Activated CD4-positive, CD25-positive, alpha-beta regulatory T cell treated with anti-CD3 and anti-CD28 coated beads, Interleukin-2, amount 50 U/mL, for 24 hours (primary cell): ENCODE measurements around the gene ZMYND11.
A peak's percentile ranks its signal among the peaks of the same experiment; 100 is the strongest.
"Not testable (repeated sequence)": the region's sequence is repeated elsewhere in the genome, so short reads cannot be mapped to it uniquely, and the experiment has no call there.

ENCODE experiments used
- ATAC-seq, 2 donors: fragments of 150-1000 bp; cut with Tn5 transposase; one replicate each; pipeline ENCODE4 v1.10.0; 2021; ENCODE audit warnings: mild to moderate bottlenecking in 1 of 2, moderate library complexity in 1 of 2

ZMYND11 gene

DNA sequence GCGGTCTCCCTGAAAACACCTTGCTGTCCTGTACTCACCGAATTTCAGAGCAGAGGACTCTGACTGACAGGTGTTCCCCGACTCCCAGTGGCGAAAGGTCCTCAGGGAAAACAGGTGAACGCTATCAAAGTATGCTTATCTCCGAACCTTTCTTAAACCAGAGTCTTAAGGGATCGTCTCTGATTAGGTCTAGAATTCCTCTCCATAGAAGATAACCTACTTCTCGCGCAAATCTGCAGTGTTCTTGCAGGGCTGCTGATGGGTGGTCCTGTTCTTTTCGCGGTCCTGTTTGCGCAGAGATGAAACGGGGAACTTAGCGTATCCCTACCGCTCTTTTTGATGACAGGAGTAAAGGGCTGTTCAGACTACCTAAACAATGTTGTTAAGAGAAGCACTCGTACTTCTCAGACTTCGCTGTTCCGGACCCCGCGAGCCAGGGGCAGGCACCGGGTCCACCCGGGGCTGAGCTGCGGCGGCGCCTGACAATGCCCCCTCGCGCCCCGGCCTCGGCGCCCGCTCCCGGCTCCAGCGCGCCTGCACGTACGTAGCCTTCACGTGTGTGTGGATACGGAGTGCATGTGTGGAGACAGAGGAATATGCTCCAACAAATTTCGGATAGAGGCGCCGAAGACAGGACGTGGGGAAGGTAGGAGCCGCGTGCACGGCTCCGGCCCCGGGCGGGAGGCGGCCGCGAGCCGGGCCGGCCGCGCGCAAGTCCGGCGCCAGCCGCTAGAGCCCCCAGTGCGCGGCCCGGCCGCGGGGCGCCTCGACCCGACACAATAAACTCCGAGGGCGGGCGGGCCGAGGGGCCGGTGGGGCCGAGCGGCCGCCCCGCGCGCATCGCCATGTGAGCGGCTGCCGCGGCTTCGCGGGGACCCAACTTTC, 766 bp upstream of the ZMYND11 start:
- peak; percentile 9 to 10 for ATAC-seq

GRCh38 chr10:135601-136464, 578 bp downstream of the ZMYND11 start:
- peak; percentile 37 to 47 for ATAC-seq

DNA sequence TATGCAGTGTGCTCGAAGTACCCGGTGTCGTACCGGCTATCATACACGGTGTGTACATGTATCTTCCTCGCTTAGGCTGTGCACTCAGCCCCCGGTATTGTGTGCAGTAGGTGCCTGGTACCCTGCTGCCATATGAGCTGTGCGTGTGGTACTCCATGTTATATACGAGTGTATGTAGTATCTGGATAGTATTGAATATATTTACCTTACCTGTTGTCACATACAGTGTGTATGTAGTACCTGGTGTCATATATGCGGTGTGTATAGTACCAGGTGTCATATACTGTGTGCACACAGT, 1.2 kb downstream of the ZMYND11 start:
- ATAC-seq, result no peak

GRCh38 chr10:137031-137430, 1.8 kb downstream of the ZMYND11 start:
- ATAC-seq, result peak; percentile 21 to 40

DNA sequence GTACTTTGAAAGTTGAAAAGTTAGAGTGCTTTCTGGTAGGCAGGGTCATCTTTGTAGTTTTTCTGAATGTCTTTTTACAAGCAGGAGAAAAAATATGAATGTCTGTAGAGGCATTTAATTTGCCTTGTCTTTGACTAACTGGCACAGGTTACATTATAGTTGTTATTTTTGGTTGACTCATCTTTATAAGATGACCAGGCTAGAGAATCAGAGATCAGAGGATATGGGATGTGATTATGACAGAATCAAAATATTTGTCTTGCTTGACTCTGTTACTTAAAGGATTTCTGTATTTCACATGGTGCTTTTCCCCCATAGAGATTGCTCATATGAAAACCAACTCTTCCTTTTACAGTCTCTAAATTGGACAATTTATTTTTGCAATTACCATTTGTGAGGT, 2.4 kb downstream of the ZMYND11 start:
- no peak for ATAC-seq

DNA sequence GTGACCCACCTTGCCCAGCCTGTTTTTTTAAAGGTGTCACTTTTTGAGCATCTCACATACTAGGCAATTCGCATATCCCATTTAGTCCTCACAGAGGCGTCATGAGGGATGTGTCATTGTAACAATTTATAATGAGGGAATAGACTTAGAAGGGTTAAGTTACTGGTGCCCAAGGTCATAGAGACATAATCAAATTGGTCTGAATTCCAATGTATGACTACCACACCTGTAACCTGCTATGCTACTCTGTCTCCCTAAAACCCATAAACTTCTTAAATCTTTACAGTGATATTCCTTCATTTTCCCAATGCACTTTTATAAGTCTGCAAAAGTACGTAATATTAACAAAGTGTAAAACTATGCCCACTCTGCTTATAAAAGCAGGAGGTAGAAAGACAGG, 7.1 kb downstream of the ZMYND11 start:
- no peak for ATAC-seq

DNA sequence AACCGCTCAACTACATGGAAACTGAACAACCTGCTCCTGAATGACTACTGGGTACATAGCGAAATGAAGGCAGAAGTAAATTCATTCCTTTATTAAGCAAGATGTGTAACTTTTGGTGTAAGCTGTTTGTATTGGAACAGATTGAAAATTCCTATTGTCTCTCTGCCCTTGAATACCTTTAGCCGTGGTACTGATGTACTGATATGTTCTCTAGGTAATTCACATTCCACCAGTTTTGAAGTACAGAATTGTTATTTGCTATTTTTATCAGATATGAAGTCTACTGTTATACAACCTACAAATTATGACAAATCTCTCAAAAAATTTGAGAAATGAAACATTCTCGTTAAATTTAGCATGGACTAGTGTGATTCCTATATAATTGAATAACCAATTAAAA, 17.7 kb downstream of the ZMYND11 start:
- ATAC-seq, result no peak

DNA sequence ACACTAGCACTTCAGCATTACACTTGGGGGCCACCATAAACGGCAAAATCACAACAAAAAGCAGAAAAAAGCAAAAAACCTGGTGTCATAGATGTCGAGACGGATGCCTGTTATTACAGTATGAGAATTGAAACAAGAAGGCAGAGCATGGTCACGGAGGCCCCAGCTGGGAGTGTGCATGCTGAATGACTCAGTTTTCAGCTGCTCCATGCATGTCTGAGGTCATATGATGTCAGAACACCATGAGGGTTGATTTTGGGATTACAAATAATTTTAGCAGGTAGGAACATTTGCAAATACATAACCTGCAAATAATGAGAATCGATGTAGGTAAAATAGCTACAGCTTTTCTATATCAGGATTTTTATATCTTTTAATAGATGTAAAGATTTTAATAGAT, 19.1 kb downstream of the ZMYND11 start:
- no peak for ATAC-seq

DNA sequence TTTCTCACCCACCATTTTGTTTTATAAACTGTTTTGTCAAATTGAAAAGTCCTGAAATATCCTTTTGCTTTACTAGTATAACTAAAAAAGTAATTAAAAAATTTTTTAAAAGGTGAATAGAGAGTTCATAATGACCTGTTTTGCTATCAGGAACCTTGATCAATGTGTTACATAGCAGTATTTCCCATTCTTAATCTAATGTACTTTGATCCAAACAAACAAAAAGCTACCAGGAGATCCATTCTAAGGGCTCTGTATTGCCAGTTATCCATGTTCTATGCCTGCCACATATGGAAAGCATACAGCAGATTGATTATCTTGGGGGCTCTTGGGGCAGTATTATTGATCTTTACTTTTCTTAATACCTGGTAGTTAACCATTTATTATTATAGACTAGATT, 32.1 kb downstream of the ZMYND11 start:
- ATAC-seq, result no peak

DNA sequence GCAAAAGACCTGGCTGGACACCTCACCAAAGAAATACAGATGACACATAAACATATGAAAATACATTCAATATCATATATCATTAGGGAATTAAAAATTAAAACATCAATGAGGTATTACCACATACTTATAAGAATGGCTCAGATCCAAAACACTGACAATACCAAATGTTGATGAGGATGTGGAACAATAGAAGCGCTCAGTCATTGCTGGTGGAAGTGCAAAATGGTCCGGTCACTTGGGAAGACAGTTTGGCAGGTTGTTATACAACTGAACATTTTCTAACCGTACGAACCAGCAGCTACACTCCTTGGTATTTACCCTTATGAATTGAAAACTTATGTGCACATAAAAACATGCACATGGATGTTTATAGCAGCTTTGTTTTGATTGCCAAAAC, 38.5 kb downstream of the ZMYND11 start:
- no peak for ATAC-seq

DNA sequence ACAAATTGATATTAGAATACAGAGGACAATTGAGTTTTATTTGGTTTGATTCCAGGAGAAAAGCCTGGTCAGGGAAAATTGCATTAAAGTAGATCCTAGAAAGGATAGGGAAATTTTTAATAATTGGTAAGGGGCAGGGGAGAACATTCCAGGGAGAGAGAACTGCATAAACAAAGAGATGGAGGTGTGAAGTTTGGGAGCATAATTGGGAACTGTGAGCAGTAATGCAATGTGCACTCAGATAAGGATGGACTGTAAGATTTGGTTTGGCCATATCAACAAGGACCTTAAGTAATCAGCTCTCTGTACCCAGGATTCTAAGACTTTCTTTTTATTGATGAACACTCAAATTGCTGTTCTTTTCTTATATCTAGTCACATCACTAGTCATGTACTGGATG, 41.4 kb downstream of the ZMYND11 start:
- ATAC-seq, result no peak

DNA sequence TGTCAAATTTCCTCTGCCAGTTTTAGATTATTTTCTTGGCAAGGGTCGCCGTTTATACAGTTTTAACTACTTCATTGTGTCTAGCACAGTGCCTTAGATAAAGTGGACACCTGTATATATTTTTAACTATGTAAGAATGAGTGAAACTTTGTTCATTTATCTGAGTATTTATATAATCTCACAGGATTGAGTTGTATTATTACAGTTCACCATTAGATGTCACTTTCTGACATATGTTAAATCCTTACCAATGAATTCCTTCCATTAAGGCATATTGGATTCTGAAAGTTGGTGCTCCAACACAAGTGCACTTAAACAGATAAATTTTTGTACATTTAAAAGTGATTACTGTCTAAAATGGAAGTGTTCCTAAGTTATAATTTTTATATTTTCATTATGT, 43.0 kb downstream of the ZMYND11 start:
- ATAC-seq, result no peak

DNA sequence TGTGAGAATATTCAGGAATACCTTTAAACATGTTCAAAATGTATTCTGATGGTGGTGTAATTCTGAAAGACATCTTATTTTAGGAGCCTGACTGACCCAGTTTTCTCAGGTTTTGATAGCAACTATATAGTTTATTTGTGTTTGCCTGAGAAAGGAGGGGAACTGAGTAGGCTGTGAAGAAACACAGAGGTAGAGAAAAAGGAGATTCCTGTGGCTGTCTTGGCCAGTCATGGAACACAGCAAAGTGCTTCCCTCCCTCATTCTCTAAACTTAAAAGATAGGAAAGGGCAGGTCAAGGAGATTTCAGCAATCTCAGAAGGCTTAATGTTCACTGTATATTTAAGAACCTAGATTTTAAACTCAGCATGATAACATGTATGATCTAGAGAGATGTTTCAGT, 43.5 kb downstream of the ZMYND11 start:
- ATAC-seq, result no peak

GRCh38 chr10:182441-183201, 47.4 kb downstream of the ZMYND11 start:
- peak; percentile 96 to 98 for ATAC-seq

GRCh38 chr10:184174-184573, 48.9 kb downstream of the ZMYND11 start:
- ATAC-seq, result no peak

DNA sequence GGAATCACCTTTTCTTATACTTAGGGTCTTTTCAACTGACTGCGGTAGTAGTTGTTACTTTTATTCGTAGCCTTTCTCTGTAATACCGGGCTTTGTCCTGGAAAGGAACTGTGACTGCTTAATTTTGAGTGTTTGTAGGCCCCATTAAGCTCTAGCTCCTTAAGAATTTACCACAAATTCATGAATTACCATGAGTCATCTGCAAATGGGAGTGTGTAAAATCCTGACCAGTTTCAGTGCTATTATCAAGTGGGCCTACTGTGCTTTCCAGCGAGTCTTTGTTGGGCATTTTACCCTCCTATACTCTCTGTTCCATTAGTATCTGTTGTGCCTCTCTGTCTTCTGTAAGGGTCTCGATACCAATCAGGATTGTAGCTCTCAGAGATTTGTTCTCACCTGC, 49.7 kb downstream of the ZMYND11 start:
- no peak for ATAC-seq

GRCh38 chr10:185571-185970, 50.3 kb downstream of the ZMYND11 start:
- not testable (repeated sequence) for ATAC-seq

DNA sequence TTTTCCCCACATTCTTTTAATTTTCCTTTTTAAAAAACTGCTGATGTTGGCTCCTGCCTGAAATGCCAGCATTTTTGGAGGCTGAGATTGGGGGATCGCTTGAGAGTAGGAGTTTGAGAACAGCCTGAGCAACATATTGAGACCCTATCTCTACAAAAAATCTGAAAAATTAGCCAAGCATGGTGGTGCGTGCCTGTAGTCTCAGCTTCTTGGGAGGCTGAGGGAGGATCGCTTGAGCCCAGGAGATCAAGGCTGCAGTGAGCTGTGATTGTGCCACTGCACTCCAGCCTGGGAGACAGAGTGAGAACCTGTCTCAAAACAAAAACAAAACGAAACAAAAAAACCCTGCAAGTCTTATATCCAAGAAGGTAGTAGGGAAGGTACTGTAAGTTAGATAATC, 51.7 kb downstream of the ZMYND11 start:
- ATAC-seq, result no peak

- peak in 1 of 2 donors; percentile 62 for ATAC-seq
These were observed 53.3 kb downstream of the ZMYND11 start for GRCh38 chr10:188546-188945.

- ATAC-seq, result no peak
These were observed 55.0 kb downstream of the ZMYND11 start for GRCh38 chr10:190216-190615.

- ATAC-seq, result peak in 1 of 2 donors; percentile 30
These were observed 56.7 kb downstream of the ZMYND11 start for GRCh38 chr10:191703-192518.

GRCh38 chr10:194281-194680, 59.0 kb downstream of the ZMYND11 start:
- no peak for ATAC-seq
